Measurements from ENCODE around the gene SUGCT.

GRCh38 chr7:40248681-40249080 is 113.9 kb downstream of the SUGCT start:
- TF ChIP-seq CTCF (IDR thresholded peaks at IDR 0.05; ENCODE audit: borderline replicate concordance, extremely low read depth, low read length, poor library complexity, severe bottlenecking) (no peak), EZH2 (IDR thresholded peaks at IDR 0.05; ENCODE audit: borderline replicate concordance, low read depth, low read length, severe bottlenecking) (no peak)

Data from DND-41 (cell line).